Neural progenitor cell (in vitro differentiated cells): ENCODE measurements around the gene APH1B. TPM values are rescaled to one million over a fixed set of nuclear protein-coding genes. Genes with fewer than 3 reads are reported as not detected.

Experiments
- DNase-seq: peaks from one replicate; pipeline ENCODE4 v3.0.0-alpha.2; 2016; ENCODE audit warnings: low spot score
- H2AFZ ChIP-seq: fragments of 200-600 bp; sonication (generic); replicated peaks from 2 replicates; pipeline ENCODE4 v1.6.1; 2016; ENCODE audit warnings: antibody characterized with exemption
- H3F3A ChIP-seq: fragments of 200-600 bp; sonication (generic); 2 replicates; pipeline ENCODE4 v1.6.1; 2016; ENCODE audit warnings: antibody characterized with exemption, low read depth
- H3K27ac ChIP-seq: fragments of 200-600 bp; sonication (generic); 2 replicates; pipeline ENCODE4 v1.5.1; 2016; ENCODE audit warnings: mild to moderate bottlenecking
- H3K27me3 ChIP-seq: fragments of 200-600 bp; sonication (generic); 2 replicates; pipeline ENCODE4 v1.6.1; 2016; ENCODE audit warnings: mild to moderate bottlenecking, moderate library complexity
- H3K36me3 ChIP-seq: fragments of 200-600 bp; sonication (generic); 2 replicates; pipeline ENCODE4 v1.5.1; 2016
- H3K4me1 ChIP-seq: fragments of 200-600 bp; sonication (generic); 2 replicates; pipeline ENCODE4 v1.6.1; 2016; ENCODE audit warnings: mixed run types
- H3K4me2 ChIP-seq: fragments of 200-600 bp; sonication (generic); 2 replicates; pipeline ENCODE4 v1.6.1; 2016
- H3K4me3 ChIP-seq: fragments of 200-600 bp; sonication (generic); 2 replicates; pipeline ENCODE4 v1.5.1; 2016
- H3K79me2 ChIP-seq: fragments of 200-600 bp; sonication (generic); 2 replicates; pipeline ENCODE4 v1.6.1; 2016; ENCODE audit warnings: low read depth
- H3K9ac ChIP-seq: fragments of 200-600 bp; sonication (generic); 2 replicates; pipeline ENCODE4 v1.6.1; 2016
- H3K9me3 ChIP-seq: fragments of 200-600 bp; sonication (generic); 2 replicates; pipeline ENCODE4 v1.5.1; 2016; ENCODE audit warnings: low read depth
- H4K20me1 ChIP-seq: fragments of 200-600 bp; sonication (generic); 2 replicates; pipeline ENCODE4 v1.6.1; 2016; ENCODE audit warnings: low read depth
- H3K27ac Mint-ChIP-seq: 3 replicates; pipeline ENCODE4 v1.8.0; 2021; ENCODE audit warnings: mixed read lengths
- H3K27me3 Mint-ChIP-seq: 2 replicates; pipeline ENCODE4 v1.8.0; 2022; ENCODE audit warnings: low read depth, mild to moderate bottlenecking, inconsistent platforms, moderate library complexity, mixed read lengths; ENCODE audit not compliant: insufficient read depth
- H3K36me3 Mint-ChIP-seq: 3 replicates; pipeline ENCODE4 v1.8.0; 2021; ENCODE audit warnings: mixed read lengths
- H3K4me1 Mint-ChIP-seq: 3 replicates; pipeline ENCODE4 v1.8.0; 2021; ENCODE audit warnings: mixed read lengths
- H3K4me3 Mint-ChIP-seq: 3 replicates; pipeline ENCODE4 v1.8.0; 2021; ENCODE audit warnings: mild to moderate bottlenecking, moderate library complexity, mixed read lengths
- H3K9me3 Mint-ChIP-seq: 3 replicates; pipeline ENCODE4 v1.8.0; 2020; ENCODE audit warnings: mixed read lengths
- CTCF ChIP-seq: fragments of 200-600 bp; sonication (generic); IDR thresholded peaks from 2 replicates; pipeline ENCODE4 v1.5.1; 2017; ENCODE audit warnings: antibody characterized with exemption, mild to moderate bottlenecking
- EZH2 ChIP-seq: fragments of 200-600 bp; sonication (generic); IDR thresholded peaks from 2 replicates; pipeline ENCODE4 v1.6.1; 2017; ENCODE audit warnings: antibody characterized with exemption, mild to moderate bottlenecking, moderate library complexity
- EZH2phosphoT487 ChIP-seq: fragments of 200-600 bp; sonication (generic); IDR thresholded peaks from 2 replicates; pipeline ENCODE4 v1.6.1; 2017; ENCODE audit warnings: antibody characterized with exemption
- total RNA-seq: library from RNA; depleted of rRNA; stranded (reverse); fragments of >200 nt; gene quantifications from 2 replicates; pipeline ENCODE4 v1.2.3, GENCODE V29; 2015; ENCODE audit warnings: low replicate concordance

APH1B gene
- total RNA-seq, 1 donor from 2014 or later, result 4.0 TPM

DNA sequence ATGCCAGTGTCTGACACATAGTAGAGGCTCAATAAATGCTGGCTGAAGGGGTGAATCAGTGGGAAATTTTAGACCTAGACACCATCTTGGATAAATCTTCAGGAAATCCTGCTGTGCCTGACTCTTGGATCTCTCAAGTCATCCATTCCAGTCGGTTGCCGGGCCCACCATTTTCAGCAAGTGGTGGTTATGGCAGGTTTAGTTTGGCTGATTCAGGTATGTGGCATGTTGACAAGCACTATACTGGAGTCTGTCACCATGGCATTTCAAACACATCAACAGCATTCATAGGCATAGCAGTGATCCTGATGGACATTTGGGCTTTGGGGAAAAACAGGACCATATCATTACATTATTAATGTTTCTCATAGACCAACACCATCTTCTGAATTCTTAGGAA, 25.7 kb upstream of the APH1B start:
- H3K9ac ChIP-seq, result no peak overlapping the region
- Mint-ChIP-seq H3K36me3 (peaks cover 39% of the 10 kb centered on the region), H3K4me1 (peaks cover 38% of the 10 kb centered on the region), H3K4me3 (no peak overlapping the region), H3K27me3 (no peaks in the 10 kb centered on the region), H3K27ac (no peak overlapping the region), H3K9me3 (peaks cover 2% of the 10 kb centered on the region)
- no peak for DNase-seq
- H2AFZ ChIP-seq, result no peak overlapping the region
- no peak overlapping the region for H3K4me2 ChIP-seq
- H3K36me3 ChIP-seq, result no peaks in the 10 kb centered on the region
- peaks cover 10% of the 10 kb centered on the region for H4K20me1 ChIP-seq
- H3K4me3 ChIP-seq, result no peak overlapping the region
- H3K9me3 ChIP-seq, result no peaks in the 10 kb centered on the region
- peaks cover 17% of the 10 kb centered on the region for H3K4me1 ChIP-seq
- TF ChIP-seq CTCF (no peak), EZH2phosphoT487 (no peak), EZH2 (no peak)
- peaks cover 17% of the 10 kb centered on the region for H3F3A ChIP-seq
- H3K27me3 ChIP-seq, result no peaks in the 10 kb centered on the region
- no peak overlapping the region for H3K27ac ChIP-seq
- no peaks in the 10 kb centered on the region for H3K79me2 ChIP-seq

- DNase-seq, result no peak
- no peak overlapping the region for H3K4me3 Mint-ChIP-seq
- Histone ChIP-seq H3K27me3 (no peaks in the 10 kb centered on the region), H3K36me3 (no peaks in the 10 kb centered on the region), H3K4me3 (no peak overlapping the region), H3K79me2 (no peaks in the 10 kb centered on the region), H3K9ac (no peak overlapping the region), H3K27ac (no peak overlapping the region), H3K9me3 (no peaks in the 10 kb centered on the region), H3K4me2 (no peak overlapping the region), H3F3A (peaks cover 23% of the 10 kb centered on the region), H4K20me1 (peaks cover 10% of the 10 kb centered on the region), H2AFZ (no peak overlapping the region), H3K4me1 (peaks cover 21% of the 10 kb centered on the region)
- H3K27ac Mint-ChIP-seq, result no peak overlapping the region
- peaks cover 33% of the 10 kb centered on the region for H3K36me3 Mint-ChIP-seq
- H3K4me1 Mint-ChIP-seq, result peaks cover 43% of the 10 kb centered on the region
- H3K27me3 Mint-ChIP-seq, result no peaks in the 10 kb centered on the region
- no peak for TF ChIP-seq CTCF
- no peaks in the 10 kb centered on the region for H3K9me3 Mint-ChIP-seq
Observed at GRCh38 chr15:63252292-63252691, 25.1 kb upstream of the APH1B start.

- TF ChIP-seq CTCF (no peak), EZH2phosphoT487 (no peak), EZH2 (no peak)
- Mint-ChIP-seq H3K4me3 (no peak overlapping the region), H3K9me3 (no peaks in the 10 kb centered on the region), H3K4me1 (peaks cover 33% of the 10 kb centered on the region), H3K36me3 (peaks cover 30% of the 10 kb centered on the region), H3K27ac (peak overlapping the region; percentile 69), H3K27me3 (peaks cover 3% of the 10 kb centered on the region)
- peaks cover 10% of the 10 kb centered on the region for H4K20me1 ChIP-seq
- H3K27ac ChIP-seq, result peak overlapping the region; percentile 80
- H3K79me2 ChIP-seq, result no peaks in the 10 kb centered on the region
- H3K36me3 ChIP-seq, result no peaks in the 10 kb centered on the region
- no peaks in the 10 kb centered on the region for H3K9me3 ChIP-seq
- H3K4me2 ChIP-seq, result peak overlapping the region; percentile 56
- no peaks in the 10 kb centered on the region for H3K27me3 ChIP-seq
- H2AFZ ChIP-seq, result no peak overlapping the region
- no peak overlapping the region for H3K9ac ChIP-seq
- no peak for DNase-seq
- peaks cover 21% of the 10 kb centered on the region for H3K4me1 ChIP-seq
- no peak overlapping the region for H3K4me3 ChIP-seq
- peaks cover 24% of the 10 kb centered on the region for H3F3A ChIP-seq
Observed at GRCh38 chr15:63254991-63255390, 22.4 kb upstream of the APH1B start.
